HG02973 (cell line): Measurements from ENCODE around the gene GTF3C2.
"Not testable (repeated sequence)": the region's sequence is repeated elsewhere in the genome, so short reads cannot be mapped to it uniquely, and the experiment has no call there.

Source experiments
- ATAC-seq: cut with Tn5 transposase; IDR thresholded peaks from one replicate; pipeline ENCODE4 v1.9.1; 2021; ENCODE audit warnings: moderate library complexity; ENCODE audit not compliant: unreplicated experiment

The GTF3C2 gene

GRCh38 chr2:27303093-27304025, 53.2 kb downstream of the GTF3C2 start:
- ATAC-seq, result no peak

- not testable (repeated sequence) for ATAC-seq
Observed at GRCh38 chr2:27300606-27301005, 56.0 kb downstream of the GTF3C2 start.

- ATAC-seq, result no peak
Observed at GRCh38 chr2:27298391-27299080, 58.0 kb downstream of the GTF3C2 start.

- ATAC-seq, result no peak
Observed at GRCh38 chr2:27297195-27297594, 59.4 kb downstream of the GTF3C2 start.

- ATAC-seq, result no peak
Observed at GRCh38 chr2:27296481-27296880, 60.1 kb downstream of the GTF3C2 start.

GRCh38 chr2:27294928-27295327, 61.6 kb downstream of the GTF3C2 start:
- ATAC-seq, result no peak

- no peak for ATAC-seq
Observed at GRCh38 chr2:27291865-27292264, 64.7 kb downstream of the GTF3C2 start.

- no peak for ATAC-seq
Observed at GRCh38 chr2:27290549-27290948, 66.0 kb downstream of the GTF3C2 start.

- ATAC-seq, result no peak
Observed at GRCh38 chr2:27288610-27289009, 68.0 kb downstream of the GTF3C2 start.

GRCh38 chr2:27285481-27285880, 71.1 kb downstream of the GTF3C2 start:
- no peak for ATAC-seq

- ATAC-seq, result no peak
Observed at GRCh38 chr2:27284996-27285395, 71.6 kb downstream of the GTF3C2 start.

GRCh38 chr2:27282892-27283291, 73.7 kb downstream of the GTF3C2 start:
- no peak for ATAC-seq

- ATAC-seq, result no peak
Observed at GRCh38 chr2:27281855-27282559, 74.6 kb downstream of the GTF3C2 start, which contains the start of gene TRIM54. Gene TRIM54 (plus strand): TSS chr2:27282429. CDS start chr2:27282732, 303 bp downstream.

GRCh38 chr2:27281442-27281841, 75.1 kb downstream of the GTF3C2 start:
- no peak for ATAC-seq

- no peak for ATAC-seq
Observed at GRCh38 chr2:27280826-27281225, 75.7 kb downstream of the GTF3C2 start.

- no peak for ATAC-seq
Observed at GRCh38 chr2:27278010-27278409, 78.6 kb downstream of the GTF3C2 start.
